K562 (cell line): ENCODE data around the gene TACC3. TPM values are rescaled to one million over a fixed set of nuclear protein-coding genes. Genes with fewer than 3 reads are reported as not detected.

Source experiments
- EP300 ChIP-seq: IDR thresholded peaks from 2 replicates; pipeline ENCODE4 v1.6.1; 2012; ENCODE audit warnings: low read length, improper control_type of control experiment
- FIP1L1 ChIP-seq: fragments of 200-400 bp; formaldehyde crosslinking; IDR thresholded peaks from 2 replicates; pipeline ENCODE4 v1.6.1; 2018; ENCODE audit warnings: mild to moderate bottlenecking, low read depth, low read length; ENCODE audit not compliant: poor library complexity, severe bottlenecking
- NEUROD1 ChIP-seq: fragments of 150-350 bp; IDR thresholded peaks from 2 replicates; pipeline ENCODE4 v1.6.1; 2014; ENCODE audit warnings: borderline replicate concordance, low read length, low read depth; ENCODE audit not compliant: partially characterized antibody
- ZBTB7A ChIP-seq: IDR thresholded peaks from 2 replicates; pipeline ENCODE4 v1.6.1; 2011; ENCODE audit warnings: low read depth, mild to moderate bottlenecking, low read length, moderate library complexity, borderline replicate concordance; ENCODE audit not compliant: control insufficient read depth
- ZBTB8A ChIP-seq: fragments of 450-650 bp; IDR thresholded peaks from 2 replicates; pipeline ENCODE4 v1.6.1; 2018; ENCODE audit warnings: mild to moderate bottlenecking, moderate library complexity; ENCODE audit not compliant: partially characterized antibody
- ZNF347 ChIP-seq: fragments of 450-650 bp; formaldehyde crosslinking; IDR thresholded peaks from 2 replicates; pipeline ENCODE4 v1.4.0; 2020; ENCODE audit warnings: low read depth, mild to moderate bottlenecking, moderate library complexity
- ZNF444 ChIP-seq: fragments of 250-450 bp; sonication (Bioruptor Pico); IDR thresholded peaks from 2 replicates; pipeline ENCODE4 v1.4.0; 2020; ENCODE audit warnings: mild to moderate bottlenecking, moderate library complexity
- polyA plus RNA-seq, 8 experiments: library from polyadenylated mRNA; depleted of rRNA in 4 of 8; stranded (reverse) in 5 of 8; unstranded in 3 of 8; fragments of >200 nt; fragmentation: Nextera tagmentation in 2 of 8; fragmentation: Illumina TruSeq in 1 of 8; extraction: Ambion mirVana in 2 of 8; extraction: Trizol in 1 of 8; gene quantifications; 2 replicates each; pipeline versions ENCODE4 v1.2.1 to v1.2.3, GENCODE V29; 2011 to 2014; ENCODE audit warnings: inconsistent platforms in 1 of 8, missing spikeins in 1 of 8
- total RNA-seq, 7 experiments: library from RNA; depleted of rRNA in 6 of 7; stranded (reverse); fragments of >200 nt in 6 of 7; fragmentation: Illumina TruSeq in 2 of 7; extraction: Trizol in 2 of 7; gene quantifications; 2 replicates each; pipeline versions ENCODE4 v1.2.1 to v1.2.3, GENCODE V29; 2011 to 2021; ENCODE audit warnings: low replicate concordance in 1 of 7
- TF ChIP-seq, protein P1 (sequence below): IDR thresholded peaks from 2 replicates; pipeline ENCODE4 v1.6.1; 2011; ENCODE audit not compliant: insufficient read length; ENCODE audit errors: extremely low read depth
- TF ChIP-seq, protein P2 (sequence below): fragments of 450-650 bp; IDR thresholded peaks from 2 replicates; pipeline ENCODE4 v1.6.1; 2016; ENCODE audit warnings: borderline replicate concordance

The TACC3 gene
- total and polyA plus RNA-seq, 9 of the 15 experiments (the other 6 are each of a cell fraction or from before 2014, with no cell fraction given) = 1.9 to 122 (median 55.6) TPM

DNA sequence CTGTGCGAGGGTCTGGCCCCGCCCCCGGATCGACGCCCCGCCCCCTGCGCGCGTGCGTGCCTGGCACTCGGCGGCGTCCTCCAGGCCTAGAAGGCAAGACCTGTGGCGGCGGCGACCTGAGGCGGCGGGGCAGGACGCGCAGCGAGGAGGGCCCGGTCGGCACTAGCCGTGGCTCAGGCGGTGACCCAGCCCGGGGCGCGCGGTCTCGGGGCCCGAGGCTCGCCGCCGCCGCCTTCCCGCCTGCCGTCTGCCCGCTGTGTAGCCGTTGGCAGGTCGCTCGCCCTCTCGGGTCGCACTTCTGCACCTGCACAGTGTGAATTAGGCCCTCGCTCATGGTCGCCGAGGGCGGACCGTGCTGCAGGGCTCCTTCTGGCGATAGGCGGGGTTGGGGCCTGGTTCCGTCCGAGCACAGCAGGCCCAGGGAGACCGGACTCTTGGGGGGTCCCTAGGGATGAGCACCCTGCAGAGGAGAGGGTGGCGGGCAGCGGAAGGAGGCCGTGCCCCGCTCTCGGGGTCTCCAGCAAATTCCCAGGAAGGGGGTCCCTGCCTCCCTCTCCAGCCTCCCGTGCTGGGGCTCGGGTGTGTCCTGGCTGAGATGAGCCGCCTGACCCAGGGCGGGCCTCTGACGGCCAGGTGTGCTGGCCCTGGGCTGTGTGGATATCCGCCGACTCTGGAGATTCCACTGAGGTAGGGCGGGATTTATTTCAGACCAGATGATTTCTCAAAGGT lies 36.7 kb upstream of the TACC3 start (continued):
- TF ChIP-seq EP300 (no peak), ZNF444 (CRISPR knock-in tag) (no peak), NEUROD1 (no peak), FIP1L1 (peak; percentile 70), ZBTB7A (0 out of 2 replicates have a peak, but pooled peaks have one; percentile 20), ZNF347 (no peak), ZBTB8A (no peak)
- TF ChIP-seq, protein P1, sequence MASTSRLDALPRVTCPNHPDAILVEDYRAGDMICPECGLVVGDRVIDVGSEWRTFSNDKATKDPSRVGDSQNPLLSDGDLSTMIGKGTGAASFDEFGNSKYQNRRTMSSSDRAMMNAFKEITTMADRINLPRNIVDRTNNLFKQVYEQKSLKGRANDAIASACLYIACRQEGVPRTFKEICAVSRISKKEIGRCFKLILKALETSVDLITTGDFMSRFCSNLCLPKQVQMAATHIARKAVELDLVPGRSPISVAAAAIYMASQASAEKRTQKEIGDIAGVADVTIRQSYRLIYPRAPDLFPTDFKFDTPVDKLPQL = no peak
- TF ChIP-seq, protein P2, sequence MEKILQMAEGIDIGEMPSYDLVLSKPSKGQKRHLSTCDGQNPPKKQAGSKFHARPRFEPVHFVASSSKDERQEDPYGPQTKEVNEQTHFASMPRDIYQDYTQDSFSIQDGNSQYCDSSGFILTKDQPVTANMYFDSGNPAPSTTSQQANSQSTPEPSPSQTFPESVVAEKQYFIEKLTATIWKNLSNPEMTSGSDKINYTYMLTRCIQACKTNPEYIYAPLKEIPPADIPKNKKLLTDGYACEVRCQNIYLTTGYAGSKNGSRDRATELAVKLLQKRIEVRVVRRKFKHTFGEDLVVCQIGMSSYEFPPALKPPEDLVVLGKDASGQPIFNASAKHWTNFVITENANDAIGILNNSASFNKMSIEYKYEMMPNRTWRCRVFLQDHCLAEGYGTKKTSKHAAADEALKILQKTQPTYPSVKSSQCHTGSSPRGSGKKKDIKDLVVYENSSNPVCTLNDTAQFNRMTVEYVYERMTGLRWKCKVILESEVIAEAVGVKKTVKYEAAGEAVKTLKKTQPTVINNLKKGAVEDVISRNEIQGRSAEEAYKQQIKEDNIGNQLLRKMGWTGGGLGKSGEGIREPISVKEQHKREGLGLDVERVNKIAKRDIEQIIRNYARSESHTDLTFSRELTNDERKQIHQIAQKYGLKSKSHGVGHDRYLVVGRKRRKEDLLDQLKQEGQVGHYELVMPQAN = no peak
